ENCODE results near the gene ZNF740. TPM values are rescaled to one million over a fixed set of nuclear protein-coding genes. Genes with fewer than 3 reads are reported as not detected.

Gene ZNF740
- total and polyA plus RNA-seq, 2 of the 4 experiments (the other 2 are of a cell fraction): 13.1 to 14.0 TPM

GRCh38 chr12:53197011-53197640 lies 16.6 kb downstream of the ZNF740 start:
- H2AK5ac ChIP-seq (ENCODE audit: low read depth, low read length): peak overlapping the region; percentile 60
- ChIA-PET CTCF (interaction anchor here (1.0 to 2.0 kb wide), 6 partner anchors 10 to 148 kb away, joined by 3 to 16 read pairs (median 8); partner anchors contain the start of genes CSAD and ITGB7), POLR2A (ENCODE audit: unreplicated experiment) (no interaction called here)
- in situ Hi-C loops (cut with MboI; ENCODE audit: low sequenced_read_pairs) (no loop called here), intact Hi-C loops (cut with micrococcal nuclease) (loop anchor here (1.0 kb wide), 1 partner anchor 38 kb away; no protein-coding TSS in a partner anchor), dilution Hi-C loops (cut with HindIII; ENCODE audit: low sequenced_read_pairs, unreplicated experiment) (no loop called here)
- no peak overlapping the region for H3K4ac ChIP-seq (ENCODE audit: low read depth, low read length)
- H4K91ac ChIP-seq (ENCODE audit: insufficient read depth, low read depth, low read length): no peak overlapping the region
- TF ChIP-seq SMC3 (IDR thresholded peaks at IDR 0.05; ENCODE audit: low read depth, low read length): no peak
- no peaks in the 10 kb centered on the region; the same call in 1 of the 2 replicates for H3K36me3 ChIP-seq (ENCODE audit: control insufficient read depth, insufficient read depth, low read length)
- BruUV-seq (replicated peaks): no TSS peak
- no peak overlapping the region for H3K4me2 ChIP-seq (ENCODE audit: low read depth, low read length)
- H3K27ac ChIP-seq (ENCODE audit: insufficient read depth, low read length): no peak overlapping the region
- H3K27me3 ChIP-seq (ENCODE audit: control insufficient read depth, insufficient read depth, low read length): peaks cover 2% of the 10 kb centered on the region; the same call in 1 of the 2 replicates
- 79% methylated on average over 14 of the region's 19 CpGs; no CpG with 5 or more reads in 1 of the 2 experiments for WGBS, 2 experiments (ENCODE audit: extremely low coverage in 2 of 2, insufficient read length in 1 of 2)
- H3K9me3 ChIP-seq (ENCODE audit: control insufficient read depth, insufficient read depth, low read length): no peaks in the 10 kb centered on the region
- H3K4me1 ChIP-seq (ENCODE audit: control insufficient read depth, insufficient read depth, low read length): no peaks in the 10 kb centered on the region
- no peak overlapping the region for H3K14ac ChIP-seq (replicated peaks; ENCODE audit: low read depth, low read length)
- H3K9ac ChIP-seq (ENCODE audit: low read depth, low read length): no peak overlapping the region
- H3K18ac ChIP-seq (ENCODE audit: low read depth, low read length): no peak overlapping the region
- no peak overlapping the region for H2AK9ac ChIP-seq (replicated peaks; ENCODE audit: low read depth, low read length, poor library complexity)
- H4K8ac ChIP-seq (ENCODE audit: low read depth in 2 of 2, low read length in 2 of 2): 0 out of 4 replicates have a peak overlapping the region, but pooled peaks of 1 of the 2 experiments have one; percentile 12
- DNase-seq: no peak
- H4K20me1 ChIP-seq (ENCODE audit: insufficient read depth, low read length): no peaks in the 10 kb centered on the region
- H3K79me1 ChIP-seq (ENCODE audit: low read depth in 1 of 2, low read length in 2 of 2): no peaks in the 10 kb centered on the region
- H3K9me1 ChIP-seq (ENCODE audit: insufficient read depth, low read length): peaks cover 12% of the 10 kb centered on the region
- H2BK15ac ChIP-seq (ENCODE audit: low read depth, low read length): no peak overlapping the region
- H2BK20ac ChIP-seq (ENCODE audit: low read depth, low read length): no peak overlapping the region
- no peak for ATAC-seq (ENCODE audit: low read depth)
- H3K23ac ChIP-seq (ENCODE audit: low read depth, low read length): no peak overlapping the region
- no peak overlapping the region for H3K56ac ChIP-seq (ENCODE audit: extremely low read depth, insufficient read depth, low read length)
- no peak overlapping the region for H3K4me3 ChIP-seq (ENCODE audit: insufficient read depth, low read depth, low read length)
- H2BK5ac ChIP-seq (ENCODE audit: low read depth, low read length, poor library complexity, severe bottlenecking): no peak overlapping the region
- H2BK120ac ChIP-seq (ENCODE audit: low read depth, low read length): no peak overlapping the region
- no peak overlapping the region for H4K5ac ChIP-seq (ENCODE audit: low read depth, low read length)
- peak overlapping the region; percentile 94 for H2AFZ ChIP-seq (replicated peaks; ENCODE audit: low read length, poor library complexity)
